Amniotic epithelial cell (primary cell): ENCODE results near the gene NRROS.
A peak's percentile ranks its signal among the peaks of the same experiment; 100 is the strongest.

Source experiments
- DNase-seq: peaks from one replicate; pipeline ENCODE4 v3.0.0-alpha.2; 2010; ENCODE audit warnings: low read depth

NRROS gene

DNA sequence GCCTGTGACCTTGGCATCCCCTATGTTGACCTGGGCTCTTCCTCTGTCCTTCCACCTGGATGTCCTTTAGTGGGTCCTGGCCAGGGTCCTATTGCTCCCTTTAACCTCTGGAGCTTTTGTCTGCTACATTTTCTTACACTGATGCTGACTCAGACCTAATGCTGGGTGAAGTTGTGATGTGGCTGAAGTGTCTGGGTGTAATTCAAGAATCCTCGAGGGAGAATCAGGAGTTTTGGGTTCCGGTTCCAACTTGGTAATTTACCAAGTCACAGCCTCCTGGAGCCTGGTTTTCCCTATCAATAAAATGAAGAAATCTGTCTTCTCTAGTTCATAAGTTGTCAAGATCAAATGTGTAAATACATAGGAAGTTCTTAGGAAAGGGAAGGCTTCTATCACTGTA is 46.9 kb downstream of the NRROS start:
- no peak for DNase-seq

- DNase-seq: peak; percentile 97
Observed at GRCh38 chr3:196688349-196688748, 48.9 kb downstream of the NRROS start.

DNA sequence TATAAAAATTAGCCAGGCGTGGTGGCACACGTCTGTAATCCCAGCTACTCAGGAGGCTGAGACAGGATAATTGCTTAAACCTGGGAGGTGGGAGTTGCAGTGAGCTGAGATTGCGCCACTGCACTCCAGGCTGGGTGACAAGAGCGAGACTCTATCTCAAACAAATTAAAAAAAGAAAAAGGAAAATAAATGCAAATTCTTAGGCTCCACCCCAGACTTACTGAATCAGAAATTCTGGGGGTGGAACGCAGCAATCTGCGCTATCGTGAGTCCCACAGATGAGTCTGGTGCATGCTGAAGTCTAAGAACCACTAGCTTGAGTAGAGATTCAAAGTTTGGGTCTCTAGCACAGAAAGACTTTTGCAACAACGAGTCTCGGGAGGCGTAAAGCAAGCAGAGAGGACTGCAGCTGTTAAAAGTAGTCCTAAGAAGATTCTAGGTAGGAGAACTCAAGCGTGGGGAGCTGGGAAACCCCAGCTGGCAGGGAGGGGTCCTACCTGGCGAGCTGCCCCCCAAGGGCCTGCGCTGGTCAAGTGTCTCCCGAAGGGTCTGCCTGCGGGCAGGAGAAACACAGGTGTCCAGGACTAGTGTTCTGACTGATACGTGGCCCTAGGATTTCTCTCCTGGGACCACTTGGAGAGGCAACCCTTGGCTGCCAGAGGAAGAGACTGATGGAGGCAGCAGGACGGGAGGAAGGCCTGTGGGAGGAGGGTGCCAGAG is 50.6 kb downstream of the NRROS start:
- no peak for DNase-seq

DNA sequence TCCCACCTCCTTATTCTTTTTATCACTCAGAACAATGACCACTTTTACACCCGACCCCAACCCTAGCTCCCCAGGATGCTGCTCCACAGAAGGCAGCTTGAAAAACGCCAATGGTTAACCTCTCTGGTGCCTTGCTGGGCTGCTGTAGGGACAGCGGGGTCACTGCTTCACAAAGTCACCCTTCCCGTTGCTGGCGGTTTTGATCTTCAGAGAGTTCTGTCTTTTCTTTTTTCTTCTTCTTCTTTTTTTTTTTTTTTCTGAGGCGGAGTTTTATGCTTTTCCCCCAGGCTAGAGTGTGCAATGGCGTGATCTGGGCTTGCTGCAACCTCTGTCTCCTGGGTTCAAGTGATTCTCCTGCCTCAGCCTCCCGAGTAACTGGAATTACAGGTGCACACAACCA is 51.9 kb downstream of the NRROS start:
- no peak for DNase-seq

DNA sequence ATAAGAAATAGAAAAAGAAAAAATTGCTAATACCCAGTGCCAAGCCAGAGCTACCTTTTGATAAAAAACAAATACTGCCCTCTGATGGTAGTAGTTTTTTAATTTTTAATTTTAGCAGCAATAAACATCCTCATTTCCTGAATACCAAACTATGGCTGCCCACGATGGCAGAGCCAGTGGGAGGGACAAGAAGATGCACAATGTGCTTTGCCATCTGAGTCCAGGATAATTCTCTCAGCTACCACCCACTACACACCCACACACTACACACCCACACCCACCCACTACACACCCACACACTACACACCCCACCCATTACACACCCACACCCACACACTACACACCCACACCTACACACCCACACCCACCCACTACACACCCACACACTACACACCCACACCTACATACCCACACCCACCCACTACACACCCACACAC is 54.7 kb downstream of the NRROS start:
- DNase-seq: peak; percentile 26

DNA sequence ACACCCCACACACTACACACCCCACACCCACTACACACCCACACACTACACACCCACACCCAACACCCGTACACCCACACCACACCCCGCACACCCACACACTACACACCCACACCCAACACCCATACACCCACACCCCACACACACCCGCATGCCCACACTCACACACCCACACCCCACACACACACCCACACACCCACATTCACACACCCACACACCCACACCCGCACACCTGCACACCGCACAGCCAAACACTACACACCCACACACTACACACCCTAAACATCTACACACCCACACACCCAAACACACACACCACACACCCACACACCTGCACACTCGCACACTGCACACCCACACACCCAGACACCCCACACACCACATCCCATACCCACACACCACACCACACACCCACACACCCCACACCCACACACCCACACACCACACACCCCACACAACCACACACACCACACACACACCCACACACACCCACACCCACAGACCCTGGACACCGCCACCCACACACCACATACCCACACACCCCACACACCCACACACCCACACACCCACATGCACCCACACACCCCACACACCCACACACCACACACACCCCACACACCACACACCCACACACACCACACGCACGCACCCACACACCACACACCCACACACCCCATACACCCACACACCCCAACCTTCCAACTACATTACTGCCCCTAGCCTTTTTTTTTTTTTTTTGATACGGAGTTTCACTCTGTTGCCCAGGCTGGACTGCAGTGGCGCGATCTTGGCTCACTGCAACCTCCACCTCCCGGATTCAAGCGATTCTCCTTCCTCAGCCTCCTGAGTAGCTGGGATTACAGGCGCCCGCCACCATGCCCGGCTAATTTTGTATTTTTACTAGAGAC is 55.7 kb downstream of the NRROS start:
- no peak for DNase-seq

DNA sequence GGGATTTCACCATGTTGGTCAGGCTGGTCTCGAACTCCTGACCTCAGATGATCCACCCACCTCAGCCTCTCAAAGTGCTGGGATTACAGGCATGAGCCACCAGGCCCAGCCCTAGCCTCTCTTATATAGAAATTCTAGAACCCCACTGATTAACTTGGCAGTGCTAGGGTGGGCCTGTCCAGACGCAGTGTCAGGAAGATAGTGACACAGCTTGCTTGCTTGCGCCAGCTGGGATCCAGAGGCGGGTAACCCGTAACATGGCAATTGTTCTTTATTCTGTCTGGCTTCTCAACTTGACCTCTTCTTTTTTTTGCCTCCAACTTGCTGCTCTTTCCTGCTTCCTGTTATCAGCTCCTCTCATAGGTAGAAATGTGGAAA is 56.3 kb downstream of the NRROS start:
- no peak for DNase-seq

- no peak for DNase-seq
Observed at GRCh38 chr3:196697270-196697669, 57.8 kb downstream of the NRROS start.

GRCh38 chr3:196699749-196700148 is 60.3 kb downstream of the NRROS start:
- peak; percentile 29 for DNase-seq

DNA sequence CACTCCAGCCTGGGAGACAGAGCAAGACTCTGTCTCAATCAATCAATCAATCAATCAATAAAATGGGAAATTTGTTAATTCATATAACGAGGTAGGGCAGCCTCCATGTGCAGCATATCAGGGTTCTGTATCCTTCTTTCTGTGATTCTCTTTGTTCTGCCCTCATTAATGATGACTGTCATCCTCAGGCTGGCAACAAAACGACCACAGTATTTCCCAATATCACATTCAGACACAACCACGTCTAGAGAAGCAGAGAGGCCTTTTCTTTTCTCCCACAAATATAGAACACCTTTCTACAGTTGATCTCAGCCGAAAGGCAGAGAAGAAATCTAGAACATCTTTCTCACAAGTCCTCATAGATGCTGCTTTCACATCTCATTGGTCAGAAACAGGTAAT is 61.3 kb downstream of the NRROS start:
- DNase-seq: peak; percentile 47

DNA sequence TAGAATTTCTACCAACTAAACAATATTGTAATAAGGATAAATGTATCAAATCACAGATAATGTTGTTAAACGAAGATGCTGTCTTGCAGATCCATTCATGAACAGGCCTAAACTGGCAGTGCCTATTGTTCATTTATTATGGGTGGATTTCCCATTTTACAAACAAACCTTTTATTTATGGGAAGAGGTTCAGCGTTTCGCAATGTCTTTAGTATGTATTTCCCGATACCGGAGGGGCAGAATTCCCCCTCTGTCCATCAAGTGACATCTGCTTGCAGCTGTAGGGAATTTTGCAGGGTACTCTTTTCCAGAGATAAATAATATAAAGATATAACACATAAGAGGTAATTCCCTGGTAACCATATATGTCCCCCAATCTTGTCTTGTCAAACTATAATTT is 66.8 kb downstream of the NRROS start:
- no peak for DNase-seq

DNA sequence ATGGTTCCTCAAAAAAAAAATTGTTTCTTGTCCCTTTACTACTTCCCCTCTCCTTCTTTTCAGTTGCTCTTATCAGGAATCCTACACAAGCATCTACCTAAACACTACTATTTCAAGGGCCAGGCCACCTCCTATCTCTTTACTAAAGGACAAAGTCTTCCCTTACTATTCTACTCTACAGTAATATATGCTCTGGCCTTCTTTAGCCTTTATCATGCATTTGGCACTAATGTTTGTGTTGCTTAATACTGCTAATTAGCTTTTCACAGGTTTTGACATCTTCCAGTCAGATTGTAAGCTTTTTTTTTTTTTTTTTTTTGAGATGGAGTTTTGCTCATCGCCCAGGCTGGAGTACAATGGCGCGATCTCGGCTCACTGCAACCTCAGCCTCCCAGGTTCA is 67.2 kb downstream of the NRROS start:
- DNase-seq: no peak

- no peak for DNase-seq
Observed at GRCh38 chr3:196707566-196707965, 68.1 kb downstream of the NRROS start.

- DNase-seq: peak; percentile 30
Observed at GRCh38 chr3:196708467-196708866, 69.0 kb downstream of the NRROS start.
